DND-41 (cell line): Measurements from ENCODE around the gene INKA2.

ENCODE experiments used
- EZH2 ChIP-seq: IDR thresholded peaks from 3 replicates; pipeline ENCODE4 v1.6.1; 2012; ENCODE audit warnings: borderline replicate concordance, low read depth, mild to moderate bottlenecking, moderate library complexity, low read length, inconsistent platforms; ENCODE audit not compliant: severe bottlenecking
- TF ChIP-seq, protein P1 (sequence below): IDR thresholded peaks from 2 replicates; pipeline ENCODE4 v1.5.1; 2012; ENCODE audit warnings: borderline replicate concordance, low read length, moderate library complexity, mild to moderate bottlenecking; ENCODE audit not compliant: poor library complexity, severe bottlenecking; ENCODE audit errors: extremely low read depth

- no peak for TF ChIP-seq EZH2
- TF ChIP-seq, protein P1, sequence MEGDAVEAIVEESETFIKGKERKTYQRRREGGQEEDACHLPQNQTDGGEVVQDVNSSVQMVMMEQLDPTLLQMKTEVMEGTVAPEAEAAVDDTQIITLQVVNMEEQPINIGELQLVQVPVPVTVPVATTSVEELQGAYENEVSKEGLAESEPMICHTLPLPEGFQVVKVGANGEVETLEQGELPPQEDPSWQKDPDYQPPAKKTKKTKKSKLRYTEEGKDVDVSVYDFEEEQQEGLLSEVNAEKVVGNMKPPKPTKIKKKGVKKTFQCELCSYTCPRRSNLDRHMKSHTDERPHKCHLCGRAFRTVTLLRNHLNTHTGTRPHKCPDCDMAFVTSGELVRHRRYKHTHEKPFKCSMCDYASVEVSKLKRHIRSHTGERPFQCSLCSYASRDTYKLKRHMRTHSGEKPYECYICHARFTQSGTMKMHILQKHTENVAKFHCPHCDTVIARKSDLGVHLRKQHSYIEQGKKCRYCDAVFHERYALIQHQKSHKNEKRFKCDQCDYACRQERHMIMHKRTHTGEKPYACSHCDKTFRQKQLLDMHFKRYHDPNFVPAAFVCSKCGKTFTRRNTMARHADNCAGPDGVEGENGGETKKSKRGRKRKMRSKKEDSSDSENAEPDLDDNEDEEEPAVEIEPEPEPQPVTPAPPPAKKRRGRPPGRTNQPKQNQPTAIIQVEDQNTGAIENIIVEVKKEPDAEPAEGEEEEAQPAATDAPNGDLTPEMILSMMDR = no peak
These were observed 1.1 kb downstream of the INKA2 start for GRCh38 chr1:111738133-111738435.
